ENCODE measurements around the gene FETUB. TPM values are rescaled to one million over a fixed set of nuclear protein-coding genes. Genes with fewer than 3 reads are reported as not detected.

The FETUB gene
- total RNA-seq, 1 experiment from 2014 or later: not detected

- POLR2A ChIA-PET: no interaction called here
- intact Hi-C loops (cut with micrococcal nuclease; ENCODE audit: unreplicated experiment): no loop called here
- no peak for TF ChIP-seq CTCF (IDR thresholded peaks at IDR 0.05; ENCODE audit: insufficient read depth in 1 of 2, low read depth in 1 of 2, low read length in 1 of 2, severe bottlenecking in 1 of 2, unreplicated experiment in 1 of 2)
These were observed 20.4 kb upstream of the FETUB start for GRCh38 chr3:186619787-186620212.

DNA sequence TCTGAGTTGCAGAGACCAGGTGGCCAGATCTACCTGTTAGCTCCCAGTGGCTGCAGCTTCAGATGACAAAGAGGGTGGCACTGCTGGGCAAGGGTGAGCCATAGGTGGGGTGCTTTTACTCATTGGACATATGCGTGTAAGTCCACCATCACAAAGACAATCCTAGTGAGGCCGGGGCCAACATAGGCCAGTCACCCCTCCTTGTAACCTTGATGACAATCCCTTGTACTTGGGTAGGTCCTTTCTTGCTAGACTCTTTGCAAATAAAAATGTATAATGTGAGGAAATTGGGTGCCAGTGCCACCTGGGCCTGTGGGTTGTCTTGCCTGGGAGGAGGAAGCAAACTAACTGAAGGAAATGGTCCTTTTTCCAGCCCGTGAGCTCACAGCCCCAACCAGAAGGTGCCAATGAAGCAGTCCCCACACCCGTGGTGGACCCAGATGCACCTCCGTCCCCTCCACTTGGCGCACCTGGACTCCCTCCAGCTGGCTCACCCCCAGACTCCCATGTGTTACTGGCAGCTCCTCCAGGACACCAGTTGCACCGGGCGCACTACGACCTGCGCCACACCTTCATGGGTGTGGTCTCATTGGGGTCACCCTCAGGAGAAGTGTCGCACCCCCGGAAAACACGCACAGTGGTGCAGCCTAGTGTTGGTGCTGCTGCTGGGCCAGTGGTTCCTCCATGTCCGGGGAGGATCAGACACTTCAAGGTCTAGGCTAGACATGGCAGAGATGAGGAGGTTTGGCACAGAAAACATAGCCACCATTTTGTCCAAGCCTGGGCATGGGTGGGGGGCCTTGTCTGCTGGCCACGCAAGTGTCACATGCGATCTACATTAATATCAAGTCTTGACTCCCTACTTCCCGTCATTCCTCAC, 19.7 kb upstream of the FETUB start:
- CTCF ChIA-PET: interaction anchor here (1.0 kb wide), 1 partner anchor 13 kb away, joined by 3 read pairs; no protein-coding TSS in a partner anchor
- no peak overlapping the region for H3K4me3 Mint-ChIP-seq (ENCODE audit: unreplicated experiment)
- Histone ChIP-seq H3K27me3 (replicated peaks; ENCODE audit: control insufficient read depth, insufficient read depth, low read length) (no peaks in the 10 kb centered on the region), H3K9me3 (no peaks in the 10 kb centered on the region), H3K36me3 (ENCODE audit: control insufficient read depth, insufficient read depth, low read length) (0 out of 2 replicates have a peak, but pooled peaks cover 4% of the 10 kb centered on the region), H3K4me1 (no peaks in the 10 kb centered on the region), H3K4me3 (ENCODE audit: low read depth, low read length) (no peak overlapping the region)
- TF ChIP-seq CTCF (IDR thresholded peaks at IDR 0.05; ENCODE audit: insufficient read depth in 1 of 2, low read depth in 1 of 2, low read length in 1 of 2, severe bottlenecking in 1 of 2, unreplicated experiment in 1 of 2): no peak
- H3K36me3 Mint-ChIP-seq (ENCODE audit: insufficient read depth, unreplicated experiment): no peaks in the 10 kb centered on the region
- H3K9me3 Mint-ChIP-seq (ENCODE audit: unreplicated experiment): no peaks in the 10 kb centered on the region
- H3K4me1 Mint-ChIP-seq (ENCODE audit: low read depth, unreplicated experiment): no peaks in the 10 kb centered on the region
- DNase-seq: no peak
- POLR2A ChIA-PET: no interaction called here
- no peaks in the 10 kb centered on the region for H3K27me3 Mint-ChIP-seq (ENCODE audit: insufficient read depth, unreplicated experiment)
- BruUV-seq (replicated peaks): TSS peak; percentile 64
- H3K27ac Mint-ChIP-seq (ENCODE audit: unreplicated experiment): no peak overlapping the region
- intact Hi-C loops (cut with micrococcal nuclease; ENCODE audit: unreplicated experiment): no loop called here

More at GRCh38 chr3:186619787-186620212, 20.4 kb upstream of the FETUB start:
- no peak for DNase-seq
- no TSS peak for BruUV-seq (replicated peaks)
- no peaks in the 10 kb centered on the region for H3K27me3 Mint-ChIP-seq (ENCODE audit: insufficient read depth, unreplicated experiment)
- no peak overlapping the region for H3K27ac Mint-ChIP-seq (ENCODE audit: unreplicated experiment)
- no peak overlapping the region for H3K4me3 ChIP-seq (ENCODE audit: low read depth, low read length)
- no peaks in the 10 kb centered on the region for H3K4me1 ChIP-seq
- H3K36me3 ChIP-seq (ENCODE audit: control insufficient read depth, insufficient read depth, low read length): 0 out of 2 replicates have a peak, but pooled peaks cover 6% of the 10 kb centered on the region
- H3K4me1 Mint-ChIP-seq (ENCODE audit: low read depth, unreplicated experiment): peaks cover 5% of the 10 kb centered on the region
- H3K27me3 ChIP-seq (replicated peaks; ENCODE audit: control insufficient read depth, insufficient read depth, low read length): no peaks in the 10 kb centered on the region
- H3K36me3 Mint-ChIP-seq (ENCODE audit: insufficient read depth, unreplicated experiment): peaks cover 4% of the 10 kb centered on the region
- no peak overlapping the region for H3K4me3 Mint-ChIP-seq (ENCODE audit: unreplicated experiment)
- CTCF ChIA-PET: interaction anchor here (1.0 kb wide), 1 partner anchor 14 kb away, joined by 3 read pairs; no protein-coding TSS in a partner anchor
- no peaks in the 10 kb centered on the region for H3K9me3 ChIP-seq
- H3K9me3 Mint-ChIP-seq (ENCODE audit: unreplicated experiment): no peaks in the 10 kb centered on the region

- no peak for TF ChIP-seq CTCF (IDR thresholded peaks at IDR 0.05; ENCODE audit: insufficient read depth in 1 of 2, low read depth in 1 of 2, low read length in 1 of 2, severe bottlenecking in 1 of 2, unreplicated experiment in 1 of 2)
- Mint-ChIP-seq H3K9me3 (ENCODE audit: unreplicated experiment) (no peaks in the 10 kb centered on the region), H3K36me3 (ENCODE audit: insufficient read depth, unreplicated experiment) (no peaks in the 10 kb centered on the region), H3K4me1 (ENCODE audit: low read depth, unreplicated experiment) (no peaks in the 10 kb centered on the region), H3K27ac (ENCODE audit: unreplicated experiment) (no peak overlapping the region), H3K4me3 (ENCODE audit: unreplicated experiment) (no peak overlapping the region), H3K27me3 (ENCODE audit: insufficient read depth, unreplicated experiment) (no peaks in the 10 kb centered on the region)
- Histone ChIP-seq H3K27me3 (replicated peaks; ENCODE audit: control insufficient read depth, insufficient read depth, low read length) (no peaks in the 10 kb centered on the region), H3K4me3 (ENCODE audit: low read depth, low read length) (no peak overlapping the region), H3K4me1 (no peaks in the 10 kb centered on the region), H3K9me3 (no peaks in the 10 kb centered on the region), H3K36me3 (ENCODE audit: control insufficient read depth, insufficient read depth, low read length) (0 out of 2 replicates have a peak, but pooled peaks cover 2% of the 10 kb centered on the region)
- ChIA-PET POLR2A (no interaction called here), CTCF (interaction anchor here (0.9 kb wide), 1 partner anchor 92 kb away, joined by 5 read pairs; no protein-coding TSS in a partner anchor)
- no peak for DNase-seq
- BruUV-seq (replicated peaks): no TSS peak
- intact Hi-C loops (cut with micrococcal nuclease; ENCODE audit: unreplicated experiment): no loop called here
These were observed 18.1 kb upstream of the FETUB start for GRCh38 chr3:186621894-186622650.
